HepG2 (cell line): ENCODE measurements around the gene DEDD2. TPM values are rescaled to one million over a fixed set of nuclear protein-coding genes. Genes with fewer than 3 reads are reported as not detected.

Experiments
- ARID4A ChIP-seq: sonication (generic); formaldehyde crosslinking; IDR thresholded peaks from 2 replicates; pipeline ENCODE4 v1.5.0; 2020; ENCODE audit warnings: mild to moderate bottlenecking, missing genetic modification reagents, borderline replicate concordance
- BCL6 ChIP-seq: IDR thresholded peaks from 2 replicates; pipeline ENCODE4 v1.6.1; 2016; ENCODE audit warnings: missing genetic modification reagents, missing compliant biosample characterization
- FOXO1 ChIP-seq: sonication (generic); formaldehyde crosslinking; IDR thresholded peaks from 2 replicates; pipeline ENCODE4 v1.4.0; 2020; ENCODE audit warnings: missing genetic modification reagents
- HDAC1 ChIP-seq: sonication (generic); formaldehyde crosslinking; IDR thresholded peaks from 2 replicates; pipeline ENCODE4 v1.5.1; 2020; ENCODE audit warnings: mild to moderate bottlenecking, missing genetic modification reagents
- HMGXB4 ChIP-seq, 2 experiments: sonication (generic) in 1 of 2; formaldehyde crosslinking in 1 of 2; IDR thresholded peaks; 2 replicates each; pipeline versions ENCODE4 v1.4.0 to v1.6.1; 2018 to 2020; ENCODE audit warnings: missing genetic modification reagents in 2 of 2, borderline replicate concordance in 1 of 2, low read depth in 1 of 2, mild to moderate bottlenecking in 1 of 2, missing biosample characterization in 1 of 2
- HOXA7 ChIP-seq: sonication (generic); formaldehyde crosslinking; IDR thresholded peaks from 2 replicates; pipeline ENCODE4 v1.8.1; 2022; ENCODE audit warnings: mild to moderate bottlenecking, missing genetic modification reagents, moderate library complexity
- KDM3A ChIP-seq: IDR thresholded peaks from 2 replicates; pipeline ENCODE4 v1.6.1; 2018; ENCODE audit warnings: low read depth, missing compliant biosample characterization
- KLF6 ChIP-seq: IDR thresholded peaks from 2 replicates; pipeline ENCODE4 v1.8.0; 2016; ENCODE audit warnings: missing biosample characterization, missing genetic modification reagents
- KLF9 ChIP-seq: IDR thresholded peaks from 2 replicates; pipeline ENCODE4 v1.6.1; 2016; ENCODE audit warnings: low read depth
- MAFK ChIP-seq, 2 experiments: IDR thresholded peaks in 1 of 2; conservative IDR thresholded peaks in 1 of 2; 2 replicates each; pipeline ENCODE4 v1.6.1; 2011; ENCODE audit warnings: improper control_type of control experiment in 2 of 2, low read length in 2 of 2
- NFKB2 ChIP-seq: sonication (generic); formaldehyde crosslinking; IDR thresholded peaks from 2 replicates; pipeline ENCODE4 v1.4.0; 2020; ENCODE audit warnings: missing genetic modification reagents, borderline replicate concordance
- PLRG1 ChIP-seq: fragments of 450-650 bp; conservative IDR thresholded peaks from 2 replicates; pipeline ENCODE4 v1.6.1; 2016
- SCMH1 ChIP-seq: sonication (generic); formaldehyde crosslinking; IDR thresholded peaks from 2 replicates; pipeline ENCODE4 v1.9.0; 2021; ENCODE audit warnings: missing genetic modification reagents, mild to moderate bottlenecking, borderline replicate concordance
- SMAD9 ChIP-seq: sonication (generic); formaldehyde crosslinking; IDR thresholded peaks from 2 replicates; pipeline ENCODE4 v1.5.1; 2020; ENCODE audit warnings: mild to moderate bottlenecking, missing genetic modification reagents
- SRF ChIP-seq: IDR thresholded peaks from 2 replicates; pipeline ENCODE4 v1.6.1; 2011; ENCODE audit warnings: mild to moderate bottlenecking, low read depth, low read length, moderate library complexity
- WIZ ChIP-seq: sonication (generic); formaldehyde crosslinking; IDR thresholded peaks from 2 replicates; pipeline ENCODE4 v1.5.1; 2020; ENCODE audit warnings: mild to moderate bottlenecking, missing genetic modification reagents
- ZFP36L1 ChIP-seq: sonication (generic); formaldehyde crosslinking; IDR thresholded peaks from 2 replicates; pipeline ENCODE4 v1.8.0; 2022; ENCODE audit warnings: mild to moderate bottlenecking, missing genetic modification reagents, moderate library complexity
- ZFP82 ChIP-seq: sonication (generic); formaldehyde crosslinking; IDR thresholded peaks from 2 replicates; pipeline ENCODE4 v1.5.1; 2020; ENCODE audit warnings: mild to moderate bottlenecking, missing genetic modification reagents, borderline replicate concordance
- ZNF558 ChIP-seq: sonication (generic); formaldehyde crosslinking; IDR thresholded peaks from 2 replicates; pipeline ENCODE4 v1.9.0; 2022; ENCODE audit warnings: mild to moderate bottlenecking, missing genetic modification reagents, borderline replicate concordance
- ZNF569 ChIP-seq: sonication (generic); formaldehyde crosslinking; IDR thresholded peaks from 2 replicates; pipeline ENCODE4 v1.5.0; 2020; ENCODE audit warnings: mild to moderate bottlenecking, missing genetic modification reagents, moderate library complexity, borderline replicate concordance
- ZNF7 ChIP-seq: IDR thresholded peaks from 2 replicates; pipeline ENCODE4 v1.6.1; 2016; ENCODE audit warnings: missing biosample characterization, missing genetic modification reagents
- ZNF839 ChIP-seq: sonication (generic); formaldehyde crosslinking; IDR thresholded peaks from 2 replicates; pipeline ENCODE4 v1.4.0; 2020; ENCODE audit warnings: missing genetic modification reagents, mild to moderate bottlenecking, borderline replicate concordance
- polyA plus RNA-seq, 8 experiments: library from polyadenylated mRNA; depleted of rRNA in 3 of 8; stranded (reverse) in 7 of 8; unstranded in 1 of 8; fragments of >200 nt; fragmentation: Illumina TruSeq in 4 of 8; extraction: Trizol in 4 of 8; gene quantifications; 2 replicates each; pipeline versions ENCODE4 v1.2.1 to v1.2.3, GENCODE V29; 2011 to 2016; ENCODE audit warnings: low read depth in 4 of 8, missing spikeins in 1 of 8, mixed read lengths in 1 of 8; ENCODE audit not compliant: insufficient read depth in 1 of 8
- total RNA-seq, 5 experiments: library from RNA; depleted of rRNA; stranded (reverse); fragments of >200 nt; fragmentation: Illumina TruSeq; extraction: Trizol; gene quantifications; 2 replicates each; pipeline ENCODE4 v1.2.3, GENCODE V29; 2016; ENCODE audit warnings: low read depth in 1 of 5
- TF ChIP-seq, protein P1 (sequence below): IDR thresholded peaks from 2 replicates; pipeline ENCODE4 v1.6.1; 2016; ENCODE audit warnings: missing compliant biosample characterization, missing genetic modification reagents, borderline replicate concordance

The DEDD2 gene
- total and polyA plus RNA-seq, 2 of the 13 experiments (the other 11 are each of a cell fraction or from before 2014, with no cell fraction given), result 19.2 to 24.7 TPM

DNA sequence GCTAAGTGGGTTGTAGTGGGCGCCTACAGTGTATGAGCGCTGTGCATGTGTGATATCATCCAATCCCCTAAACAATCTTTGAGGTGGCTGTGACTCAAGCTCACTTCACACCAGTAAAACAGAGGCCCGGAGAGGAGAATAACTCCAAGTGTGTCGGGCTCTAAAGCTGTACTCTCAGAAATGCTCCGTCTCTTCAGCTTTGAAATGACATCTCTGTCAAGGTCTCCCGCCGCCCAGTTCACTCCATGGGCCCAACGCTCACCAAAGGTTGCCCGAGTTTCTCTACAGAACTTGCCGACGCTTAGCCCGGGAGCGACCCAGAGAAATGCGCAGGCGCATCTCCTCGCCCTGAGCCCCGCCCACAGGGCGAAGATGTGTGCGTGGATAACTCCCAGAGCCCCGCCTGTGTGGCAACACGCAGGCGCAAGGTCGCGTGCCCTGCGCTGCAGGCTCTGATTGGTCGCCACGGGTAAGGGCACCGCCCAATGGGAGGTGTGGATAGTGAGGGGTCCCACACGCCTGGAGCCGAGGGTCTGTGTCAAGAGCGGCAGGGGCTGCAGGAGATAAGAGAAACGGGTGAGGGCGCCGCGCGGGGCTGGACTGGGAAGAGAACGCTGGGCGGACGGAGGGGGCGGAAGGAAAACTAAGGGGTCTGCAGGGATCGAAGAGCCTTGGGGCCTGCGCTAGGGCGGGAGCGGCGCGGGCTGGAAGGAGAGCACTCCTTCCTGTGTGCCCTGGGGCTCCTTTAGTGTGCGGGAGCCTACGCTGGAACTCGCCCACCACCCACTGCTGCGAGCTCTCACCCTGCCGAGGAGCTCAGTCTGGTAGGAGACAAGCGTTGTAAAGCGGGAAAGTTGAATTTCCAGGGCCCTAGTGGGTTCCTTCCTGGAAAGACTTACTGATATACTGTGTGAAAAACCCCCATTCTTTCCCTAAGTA is 2.6 kb upstream of the DEDD2 start, which contains the start of gene ZNF526 (continued):
- TF ChIP-seq NFKB2 (CRISPR knock-in tag), result peak; percentile 80; the same call in 1 of the 2 replicates
- TF ChIP-seq SRF, result no peak
- no peak for TF ChIP-seq ZFP36L1
- peak; percentile 93 for TF ChIP-seq ARID4A (CRISPR knock-in tag)
- TF ChIP-seq KLF6 (CRISPR knock-in tag), result no peak
- no peak for TF ChIP-seq ZFP82
- TF ChIP-seq ZNF839 (CRISPR knock-in tag), result no peak
- TF ChIP-seq PLRG1, result no peak
- TF ChIP-seq, protein P1, sequence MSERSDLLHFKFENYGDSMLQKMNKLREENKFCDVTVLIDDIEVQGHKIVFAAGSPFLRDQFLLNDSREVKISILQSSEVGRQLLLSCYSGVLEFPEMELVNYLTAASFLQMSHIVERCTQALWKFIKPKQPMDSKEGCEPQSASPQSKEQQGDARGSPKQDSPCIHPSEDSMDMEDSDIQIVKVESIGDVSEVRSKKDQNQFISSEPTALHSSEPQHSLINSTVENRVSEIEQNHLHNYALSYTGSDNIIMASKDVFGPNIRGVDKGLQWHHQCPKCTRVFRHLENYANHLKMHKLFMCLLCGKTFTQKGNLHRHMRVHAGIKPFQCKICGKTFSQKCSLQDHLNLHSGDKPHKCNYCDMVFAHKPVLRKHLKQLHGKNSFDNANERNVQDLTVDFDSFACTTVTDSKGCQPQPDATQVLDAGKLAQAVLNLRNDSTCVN (CRISPR knock-in tag), result peak; percentile 81
- TF ChIP-seq FOXO1, result no peak
- no peak for TF ChIP-seq ZNF569 (CRISPR knock-in tag)
- TF ChIP-seq HOXA7 (CRISPR knock-in tag), result no peak
- TF ChIP-seq KLF9 (CRISPR knock-in tag), result 0 out of 2 replicates have a peak, but pooled peaks have one; percentile 53
- no peak for TF ChIP-seq MAFK (conservative IDR thresholded peaks at IDR 0.05 in 1 of 2, IDR thresholded peaks at IDR 0.05 in 1 of 2; ENCODE audit: low read length in 2 of 2)
- no peak for TF ChIP-seq ZNF7 (CRISPR knock-in tag)
- 0 out of 2 replicates have a peak, but pooled peaks have one; percentile 35 for TF ChIP-seq KDM3A (CRISPR knock-in tag)
- TF ChIP-seq ZNF558 (CRISPR knock-in tag), result no peak
- no peak for TF ChIP-seq SCMH1
- TF ChIP-seq HMGXB4 (CRISPR knock-in tag; IDR thresholded peaks at IDR 0.05; ENCODE audit: borderline replicate concordance in 1 of 2, low read depth in 1 of 2), result peak; percentile 82 to 87
- no peak for TF ChIP-seq SMAD9 (CRISPR knock-in tag)
- peak; percentile 89 for TF ChIP-seq HDAC1 (CRISPR knock-in tag)
- TF ChIP-seq WIZ (CRISPR knock-in tag), result no peak
- TF ChIP-seq BCL6 (CRISPR knock-in tag), result 0 out of 2 replicates have a peak, but pooled peaks have one; percentile 23
